Measurements from ENCODE around the gene TRABD2A.

GRCh38 chr2:84854850-84855249 lies 26.0 kb downstream of the TRABD2A start:
- TF ChIP-seq, protein P1, sequence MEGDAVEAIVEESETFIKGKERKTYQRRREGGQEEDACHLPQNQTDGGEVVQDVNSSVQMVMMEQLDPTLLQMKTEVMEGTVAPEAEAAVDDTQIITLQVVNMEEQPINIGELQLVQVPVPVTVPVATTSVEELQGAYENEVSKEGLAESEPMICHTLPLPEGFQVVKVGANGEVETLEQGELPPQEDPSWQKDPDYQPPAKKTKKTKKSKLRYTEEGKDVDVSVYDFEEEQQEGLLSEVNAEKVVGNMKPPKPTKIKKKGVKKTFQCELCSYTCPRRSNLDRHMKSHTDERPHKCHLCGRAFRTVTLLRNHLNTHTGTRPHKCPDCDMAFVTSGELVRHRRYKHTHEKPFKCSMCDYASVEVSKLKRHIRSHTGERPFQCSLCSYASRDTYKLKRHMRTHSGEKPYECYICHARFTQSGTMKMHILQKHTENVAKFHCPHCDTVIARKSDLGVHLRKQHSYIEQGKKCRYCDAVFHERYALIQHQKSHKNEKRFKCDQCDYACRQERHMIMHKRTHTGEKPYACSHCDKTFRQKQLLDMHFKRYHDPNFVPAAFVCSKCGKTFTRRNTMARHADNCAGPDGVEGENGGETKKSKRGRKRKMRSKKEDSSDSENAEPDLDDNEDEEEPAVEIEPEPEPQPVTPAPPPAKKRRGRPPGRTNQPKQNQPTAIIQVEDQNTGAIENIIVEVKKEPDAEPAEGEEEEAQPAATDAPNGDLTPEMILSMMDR (optimal IDR thresholded peaks at IDR 0.05 in 1 of 3, IDR thresholded peaks at IDR 0.05 in 1 of 3, conservative IDR thresholded peaks at IDR 0.05 in 1 of 3; ENCODE audit: extremely low read depth in 1 of 3, insufficient read depth in 2 of 3, low read length in 3 of 3): no peak
- no peak for TF ChIP-seq EZH2 (IDR thresholded peaks at IDR 0.05; ENCODE audit: low read length)

Data from keratinocyte (primary cell).